ENCODE measurements around the gene MYD88. TPM values are rescaled to one million over a fixed set of nuclear protein-coding genes. Genes with fewer than 3 reads are reported as not detected.

MYD88 gene
- polyA plus RNA-seq, 3 donors = 11.9 to 37.7 (median 35.8) TPM

GRCh38 chr3:38136777-38137614, 1.5 kb upstream of the MYD88 start, which contains the start of gene ACAA1:
Gene ACAA1, minus strand, starts transcription at chr3:38137127. Its CDS starts 92 bp downstream, at chr3:38137035.
- peak within 1 kb of the TSS; percentile 22 for H3K27ac ChIP-seq (ENCODE audit: low read depth, low read length)
- WGBS, 3 donors = 0 to 1% (median 0%) methylated on average over 57 to 66 of the region's 66 CpGs

DNA sequence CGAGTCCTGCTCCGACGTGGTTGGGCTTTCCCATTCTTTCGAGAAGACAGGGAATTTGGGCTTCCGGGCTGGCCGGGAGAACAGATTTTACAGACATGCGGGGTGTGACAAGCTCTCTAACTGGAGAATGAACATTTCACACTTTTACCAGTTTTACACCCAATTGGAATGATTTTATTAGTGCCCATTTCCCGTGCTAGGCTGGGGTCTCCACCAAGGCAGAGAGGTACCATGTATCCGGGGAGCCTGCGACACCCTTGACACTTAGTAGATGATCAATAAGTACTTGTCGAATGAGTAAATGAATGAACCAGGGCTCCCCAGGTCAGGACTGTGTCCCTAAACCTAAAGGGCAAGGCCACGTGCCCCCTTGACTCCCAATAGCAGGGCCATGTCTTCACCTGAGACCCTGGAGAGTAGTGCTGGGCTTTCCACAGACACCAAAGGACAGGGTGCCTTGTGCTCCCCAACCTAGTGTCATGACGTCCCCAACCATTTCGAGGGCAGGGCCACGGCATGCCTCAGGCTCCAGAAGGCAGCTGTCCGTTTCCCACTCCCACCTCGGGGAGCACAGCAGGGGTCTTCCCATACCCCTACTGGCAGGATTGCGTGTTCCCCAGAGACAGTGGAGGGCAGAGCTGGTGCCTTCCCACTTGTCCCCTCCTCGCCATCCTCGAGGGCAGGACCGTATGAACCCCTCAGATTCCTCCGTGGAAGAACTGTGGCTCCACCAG, 679 bp upstream of the MYD88 start:
- peak overlapping the region; percentile 22 for H3K27ac ChIP-seq (ENCODE audit: low read depth, low read length)
- 9 to 14% (median 13%) methylated on average over 22 of the region's 22 CpGs for WGBS, 3 donors

DNA sequence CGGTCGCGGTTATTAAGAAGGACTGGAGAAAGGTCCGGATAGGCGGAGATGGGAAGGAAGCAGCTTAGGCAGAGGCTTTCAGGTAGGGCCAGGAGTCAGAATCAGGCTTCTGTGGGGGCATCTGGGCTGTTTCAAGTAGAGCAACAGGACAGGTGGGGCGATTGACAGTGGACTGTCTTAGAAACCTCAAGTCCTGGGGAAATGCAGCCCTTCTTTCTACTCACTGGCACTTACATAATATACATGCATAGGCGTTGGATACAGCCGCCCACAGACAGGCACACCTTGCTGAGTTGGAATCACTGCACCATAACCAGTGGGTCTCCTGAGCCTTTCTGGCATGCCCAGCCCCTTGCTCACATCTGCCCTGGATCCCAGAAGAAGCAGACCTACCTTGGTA, 730 bp downstream of the MYD88 start:
- 3 to 10% (median 3%) methylated on average over 8 of the region's 8 CpGs for WGBS, 3 donors
- no peak overlapping the region for H3K27ac ChIP-seq (ENCODE audit: low read depth, low read length)

DNA sequence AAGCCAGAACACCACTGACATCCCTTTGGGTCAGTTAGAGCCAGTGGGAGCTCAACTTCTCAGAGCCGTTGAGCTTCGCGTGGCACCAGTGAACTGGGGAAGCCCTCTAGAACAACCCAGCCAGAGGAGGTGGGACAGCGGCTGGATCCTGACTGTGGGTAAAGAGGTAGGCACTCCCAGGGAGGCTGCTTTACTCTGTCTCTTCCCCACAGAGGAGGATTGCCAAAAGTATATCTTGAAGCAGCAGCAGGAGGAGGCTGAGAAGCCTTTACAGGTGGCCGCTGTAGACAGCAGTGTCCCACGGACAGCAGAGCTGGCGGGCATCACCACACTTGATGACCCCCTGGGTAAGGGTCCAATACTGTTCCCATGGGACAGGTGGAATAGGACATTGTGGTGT, 1.2 kb downstream of the MYD88 start:
- no peak overlapping the region for H3K27ac ChIP-seq (ENCODE audit: low read depth, low read length)
- 83 to 91% (median 86%) methylated on average over 7 of the region's 7 CpGs for WGBS, 3 donors

DNA sequence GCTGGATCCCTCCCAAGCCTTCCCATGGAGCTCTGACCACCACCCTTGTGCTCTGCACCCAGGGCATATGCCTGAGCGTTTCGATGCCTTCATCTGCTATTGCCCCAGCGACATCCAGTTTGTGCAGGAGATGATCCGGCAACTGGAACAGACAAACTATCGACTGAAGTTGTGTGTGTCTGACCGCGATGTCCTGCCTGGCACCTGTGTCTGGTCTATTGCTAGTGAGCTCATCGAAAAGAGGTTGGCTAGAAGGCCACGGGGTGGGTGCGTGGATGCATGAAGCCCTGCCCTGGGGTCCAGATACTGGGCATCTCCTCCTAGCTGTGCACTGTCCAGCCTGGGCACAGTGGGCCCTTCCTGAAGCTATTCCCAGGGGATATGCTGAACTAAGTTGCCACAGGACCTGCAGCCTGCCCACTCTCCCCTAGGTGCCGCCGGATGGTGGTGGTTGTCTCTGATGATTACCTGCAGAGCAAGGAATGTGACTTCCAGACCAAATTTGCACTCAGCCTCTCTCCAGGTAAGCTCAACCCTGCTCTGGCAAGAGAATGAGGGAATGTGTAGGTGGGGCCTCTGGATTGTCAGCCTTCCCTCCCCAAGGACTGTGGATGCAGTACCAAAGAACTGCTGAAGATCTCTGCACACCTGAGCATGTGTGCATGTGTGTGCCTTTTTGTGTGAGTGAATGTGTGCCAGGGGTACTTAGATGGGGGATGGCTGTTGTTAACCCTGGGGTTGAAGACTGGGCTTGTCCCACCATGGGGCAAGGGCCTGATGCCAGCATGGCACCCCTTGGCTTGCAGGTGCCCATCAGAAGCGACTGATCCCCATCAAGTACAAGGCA, 2.1 kb downstream of the MYD88 start:
- WGBS, 3 donors = 95 to 96% (median 96%) methylated on average over 13 of the region's 13 CpGs
- no peak overlapping the region for H3K27ac ChIP-seq (ENCODE audit: low read depth, low read length)

- no peak overlapping the region for H3K27ac ChIP-seq (ENCODE audit: low read depth, low read length)
- WGBS, 3 donors = 93 to 94% (median 93%) methylated on average over 7 of the region's 7 CpGs
These were observed 2.9 kb downstream of the MYD88 start for GRCh38 chr3:38141173-38141951.

GRCh38 chr3:38141952-38142273, 3.5 kb downstream of the MYD88 start:
- 86 to 96% (median 95%) methylated on average over 2 of the region's 2 CpGs for WGBS, 3 donors
- H3K27ac ChIP-seq (ENCODE audit: low read depth, low read length) = no peak overlapping the region

DNA sequence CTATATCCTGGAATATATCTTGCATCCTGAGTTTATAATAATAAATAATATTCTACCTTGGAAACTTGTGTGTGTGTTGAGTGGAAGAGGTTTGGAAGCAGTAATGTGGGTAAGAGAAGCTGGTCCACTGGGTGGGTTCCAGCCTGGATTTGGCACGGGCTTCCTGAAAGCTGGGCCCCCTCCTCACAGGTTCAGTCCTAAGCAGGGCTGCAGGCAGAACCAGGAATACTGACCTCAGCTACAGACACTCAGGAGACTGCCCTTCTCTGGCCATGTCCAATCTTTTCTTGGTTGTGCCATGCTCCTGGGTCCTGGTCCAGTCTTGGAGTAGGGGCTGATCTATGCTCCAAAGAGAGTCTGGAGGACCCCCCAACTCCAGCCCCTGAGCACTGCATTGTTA, 4.5 kb downstream of the MYD88 start:
- WGBS, 3 donors = 71 to 94% (median 88%) methylated on average over 1 of the region's 1 CpG
- H3K27ac ChIP-seq (ENCODE audit: low read depth, low read length) = no peak overlapping the region

GRCh38 chr3:38143511-38143910, 5.0 kb downstream of the MYD88 start:
- 54 to 82% (median 75%) methylated on average over 3 of the region's 3 CpGs for WGBS, 3 donors
- no peak overlapping the region for H3K27ac ChIP-seq (ENCODE audit: low read depth, low read length)

DNA sequence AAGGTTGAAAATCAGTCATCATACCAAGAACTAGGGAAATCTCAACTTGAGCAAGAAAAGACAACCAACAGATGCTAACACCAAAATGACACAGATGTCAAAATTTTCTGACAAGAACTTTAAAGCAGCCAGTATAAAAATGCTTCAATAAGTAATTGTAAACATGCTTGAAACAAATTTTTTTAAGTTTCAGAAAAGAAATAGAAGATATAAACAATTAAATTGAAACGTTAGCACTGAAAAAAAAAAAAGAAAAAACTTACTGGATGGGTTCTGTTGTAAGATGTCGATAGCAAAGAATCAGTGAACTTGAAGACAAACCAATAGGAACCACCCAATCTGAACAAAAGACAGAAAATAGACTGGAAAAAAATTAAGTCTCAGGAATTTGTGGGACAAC, 8.0 kb downstream of the MYD88 start:
- WGBS, 3 donors = 88 to 93% (median 90%) methylated on average over 2 of the region's 2 CpGs
- H3K27ac ChIP-seq (ENCODE audit: low read depth, low read length) = no peak overlapping the region

DNA sequence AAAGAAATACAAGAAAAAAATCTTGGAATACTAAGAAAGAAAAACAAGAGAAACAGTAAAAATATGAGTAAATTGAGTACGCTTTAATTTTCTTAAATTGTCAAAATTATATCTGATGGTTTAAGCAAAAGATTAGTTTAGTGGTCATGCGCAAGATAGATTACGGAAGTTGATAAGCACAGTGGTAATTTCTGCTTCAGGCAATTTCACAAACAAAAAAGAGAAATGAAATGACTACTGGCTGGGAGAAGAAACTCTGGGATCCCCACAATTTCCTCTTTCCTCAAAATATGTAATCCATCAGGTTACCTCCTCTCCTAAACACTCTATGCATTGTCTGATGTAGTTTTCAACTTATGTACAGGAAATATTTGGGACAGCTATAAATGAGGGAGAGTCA, 9.0 kb downstream of the MYD88 start:
- 56 to 90% (median 74%) methylated on average over 3 of the region's 3 CpGs for WGBS, 3 donors
- no peak overlapping the region for H3K27ac ChIP-seq (ENCODE audit: low read depth, low read length)

DNA sequence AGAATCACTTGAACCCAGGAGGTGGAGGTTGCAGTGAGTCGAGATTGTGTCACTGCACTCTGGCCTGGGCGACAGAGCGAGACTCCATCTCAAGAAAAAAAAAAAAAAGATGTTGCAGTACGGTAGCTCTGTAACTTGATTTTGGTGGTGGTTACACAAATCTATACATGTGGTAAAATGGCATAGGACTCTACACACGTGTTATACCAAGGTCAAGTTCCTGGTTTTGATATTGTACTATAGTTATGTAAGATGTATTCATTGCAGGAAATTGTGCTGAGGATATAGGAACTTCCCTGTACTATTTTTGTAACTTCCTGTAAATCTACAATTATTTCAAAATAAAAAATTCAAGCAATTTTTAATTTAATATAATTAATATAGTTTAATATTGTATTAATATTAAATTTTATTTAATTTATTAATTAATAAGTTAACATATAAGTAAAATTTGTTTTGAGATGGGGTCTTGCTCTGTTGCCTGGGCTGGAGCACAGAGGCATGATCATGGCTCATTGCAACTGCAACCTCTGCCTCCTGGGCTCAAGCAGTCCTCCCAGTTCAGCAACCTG, 9.9 kb downstream of the MYD88 start:
- 48 to 81% (median 64%) methylated on average over 5 of the region's 5 CpGs for WGBS, 3 donors
- no peak overlapping the region for H3K27ac ChIP-seq (ENCODE audit: low read depth, low read length)

- no peak overlapping the region for H3K27ac ChIP-seq (ENCODE audit: low read depth, low read length)
- 30 to 53% (median 53%) methylated on average over 3 of the region's 3 CpGs for WGBS, 3 donors
These were observed 11.2 kb downstream of the MYD88 start for GRCh38 chr3:38149708-38150107.

GRCh38 chr3:38150780-38151528, 12.5 kb downstream of the MYD88 start:
- 83 to 88% (median 84%) methylated on average over 3 of the region's 3 CpGs for WGBS, 3 donors
- no peak overlapping the region for H3K27ac ChIP-seq (ENCODE audit: low read depth, low read length)

DNA sequence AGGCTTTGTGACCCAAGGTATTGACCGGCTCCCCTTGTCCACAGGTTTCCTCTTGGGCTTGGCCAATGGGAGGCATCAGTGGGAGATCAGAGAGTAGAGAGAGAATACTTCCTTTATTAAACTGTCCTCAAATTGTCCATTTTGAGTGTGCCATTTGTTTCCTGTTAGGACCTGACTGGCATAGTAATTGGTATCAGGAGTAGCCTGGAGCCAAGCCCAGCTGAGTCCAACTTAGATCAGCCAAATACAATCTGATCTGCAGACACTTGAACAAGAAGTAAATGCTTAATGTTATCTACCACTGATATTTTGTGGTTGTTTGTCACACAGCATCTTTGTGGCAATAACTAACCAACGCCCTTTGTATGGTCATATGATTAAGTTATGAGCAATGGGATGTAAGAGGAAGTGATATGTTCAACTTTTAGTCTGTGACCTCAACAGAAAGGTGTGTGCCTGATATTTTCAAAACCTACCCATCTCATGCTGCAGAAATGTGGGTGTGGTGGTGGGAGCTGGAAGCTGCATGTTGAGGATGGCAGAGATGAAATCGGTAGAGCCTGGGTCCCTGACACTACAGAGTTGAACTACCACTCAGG, 13.3 kb downstream of the MYD88 start:
- WGBS, 3 donors = 80 to 92% (median 82%) methylated on average over 3 of the region's 3 CpGs
- H3K27ac ChIP-seq (ENCODE audit: low read depth, low read length) = peak overlapping the region; percentile 52

- no peak overlapping the region for H3K27ac ChIP-seq (ENCODE audit: low read depth, low read length)
- 87 to 94% (median 92%) methylated on average over 2 of the region's 2 CpGs for WGBS, 3 donors
These were observed 14.1 kb downstream of the MYD88 start for GRCh38 chr3:38152609-38153008.

DNA sequence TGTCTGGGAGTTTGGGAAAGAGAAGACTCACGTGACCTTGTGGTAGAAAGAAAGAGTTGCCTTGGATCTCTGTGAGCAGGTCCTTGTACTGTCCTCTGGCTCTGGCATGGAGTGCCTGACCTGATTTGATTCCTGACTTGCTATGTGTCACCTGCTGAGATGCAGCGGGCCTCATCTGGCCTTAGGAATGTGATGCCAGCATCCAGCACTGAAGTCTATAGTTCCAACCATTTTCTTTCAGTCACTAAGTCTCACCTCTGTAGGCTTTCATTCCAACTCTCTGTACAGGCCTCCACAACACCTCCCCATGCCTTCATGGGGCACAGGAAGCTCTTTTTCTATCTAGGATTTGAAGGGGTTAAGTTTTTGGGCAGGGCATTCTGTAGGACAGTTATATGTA, 14.8 kb downstream of the MYD88 start:
- H3K27ac ChIP-seq (ENCODE audit: low read depth, low read length) = no peak overlapping the region
- WGBS, 3 donors = 92 to 100% (median 93%) methylated on average over 2 of the region's 2 CpGs

Measured in adipose tissue (tissue), 3 donors.